GM12878 (cell line): Measurements from ENCODE around the gene TBCK.
"Not testable (repeated sequence)": the region's sequence is repeated elsewhere in the genome, so short reads cannot be mapped to it uniquely, and the experiment has no call there.

Source experiments
- CEBPB ChIP-seq, 2 experiments: fragments of 150-350 bp in 1 of 2; IDR thresholded peaks; 2 replicates each; pipeline ENCODE4 v1.6.1; 2012 to 2014; ENCODE audit warnings: low read depth in 2 of 2, low read length in 2 of 2, borderline replicate concordance in 1 of 2, inconsistent platforms in 1 of 2
- EZH2 ChIP-seq: IDR thresholded peaks from 2 replicates; pipeline ENCODE4 v1.6.1; 2012; ENCODE audit warnings: low read depth, mild to moderate bottlenecking, control low read depth, inconsistent platforms, low read length, borderline replicate concordance; ENCODE audit not compliant: control insufficient read depth
- FOXM1 ChIP-seq: IDR thresholded peaks from 2 replicates; pipeline ENCODE4 v1.6.1; 2012; ENCODE audit warnings: low read depth, mild to moderate bottlenecking, inconsistent platforms, low read length, moderate library complexity
- JUNB ChIP-seq: IDR thresholded peaks from 2 replicates; pipeline ENCODE4 v1.6.1; 2016; ENCODE audit warnings: antibody characterized with exemption, mild to moderate bottlenecking
- POLR2A ChIP-seq: IDR thresholded peaks from 2 replicates; pipeline ENCODE4 v1.6.1; 2011; ENCODE audit warnings: low read depth, mild to moderate bottlenecking, low read length
- POLR2AphosphoS2 ChIP-seq: IDR thresholded peaks from 2 replicates; pipeline ENCODE4 v1.6.1; 2011; ENCODE audit warnings: low read depth, mild to moderate bottlenecking, low read length, improper control_type of control experiment, moderate library complexity
- RAD21 ChIP-seq: IDR thresholded peaks from 2 replicates; pipeline ENCODE4 v1.6.1; 2011; ENCODE audit warnings: mild to moderate bottlenecking, low read depth, low read length, moderate library complexity; ENCODE audit not compliant: insufficient read depth
- TF ChIP-seq, protein P1 (sequence below), 3 experiments: IDR thresholded peaks in 2 of 3; conservative IDR thresholded peaks in 1 of 3; 2 replicates each; pipeline ENCODE4 v1.5.1; 2011; ENCODE audit warnings: low read depth in 3 of 3, low read length in 3 of 3, mild to moderate bottlenecking in 3 of 3, control low read depth in 2 of 3, moderate library complexity in 2 of 3, inconsistent platforms in 1 of 3, mixed read lengths in 1 of 3; ENCODE audit not compliant: control insufficient read depth in 2 of 3, insufficient read depth in 1 of 3; ENCODE audit errors: extremely low read depth in 1 of 3
- TF ChIP-seq, protein P2 (sequence below): IDR thresholded peaks from 2 replicates; pipeline ENCODE4 v1.6.1; 2012; ENCODE audit warnings: mild to moderate bottlenecking, low read depth, low read length
- TF ChIP-seq, protein P3 (sequence below): IDR thresholded peaks from 2 replicates; pipeline ENCODE4 v1.6.1; 2011; ENCODE audit warnings: borderline replicate concordance, low read depth, mild to moderate bottlenecking, moderate library complexity, low read length; ENCODE audit not compliant: insufficient read depth, poor library complexity, severe bottlenecking
- TF ChIP-seq, protein P4 (sequence below): fragments of 450-650 bp; IDR thresholded peaks from 2 replicates; pipeline ENCODE4 v1.6.1; 2016; ENCODE audit warnings: mild to moderate bottlenecking, moderate library complexity, borderline replicate concordance

DNA sequence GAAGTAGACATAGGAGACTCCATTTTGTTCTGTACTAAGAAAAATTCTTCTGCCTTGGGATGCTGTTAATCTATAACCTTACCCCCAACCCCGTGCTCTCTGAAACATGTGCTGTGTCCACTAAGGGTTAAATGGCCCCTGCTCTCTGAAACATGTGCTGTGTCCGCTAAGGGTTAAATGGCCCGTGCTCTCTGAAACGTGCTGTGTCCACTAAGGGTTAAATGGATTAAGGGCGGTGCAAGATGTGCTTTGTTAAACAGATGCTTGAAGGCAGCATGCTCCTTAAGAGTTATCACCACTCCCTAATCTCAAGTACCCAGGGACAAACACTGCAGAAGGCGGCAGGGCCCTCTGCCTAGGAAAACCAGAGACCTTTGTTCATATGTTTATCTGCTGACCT, 5.8 kb upstream of the TBCK start:
- not testable (repeated sequence) for TF ChIP-seq POLR2A; JUNB; POLR2AphosphoS2; FOXM1; EZH2; RAD21; CEBPB (IDR thresholded peaks at IDR 0.05; ENCODE audit: borderline replicate concordance in 1 of 2, low read depth in 2 of 2, low read length in 2 of 2)
- TF ChIP-seq, protein P1, sequence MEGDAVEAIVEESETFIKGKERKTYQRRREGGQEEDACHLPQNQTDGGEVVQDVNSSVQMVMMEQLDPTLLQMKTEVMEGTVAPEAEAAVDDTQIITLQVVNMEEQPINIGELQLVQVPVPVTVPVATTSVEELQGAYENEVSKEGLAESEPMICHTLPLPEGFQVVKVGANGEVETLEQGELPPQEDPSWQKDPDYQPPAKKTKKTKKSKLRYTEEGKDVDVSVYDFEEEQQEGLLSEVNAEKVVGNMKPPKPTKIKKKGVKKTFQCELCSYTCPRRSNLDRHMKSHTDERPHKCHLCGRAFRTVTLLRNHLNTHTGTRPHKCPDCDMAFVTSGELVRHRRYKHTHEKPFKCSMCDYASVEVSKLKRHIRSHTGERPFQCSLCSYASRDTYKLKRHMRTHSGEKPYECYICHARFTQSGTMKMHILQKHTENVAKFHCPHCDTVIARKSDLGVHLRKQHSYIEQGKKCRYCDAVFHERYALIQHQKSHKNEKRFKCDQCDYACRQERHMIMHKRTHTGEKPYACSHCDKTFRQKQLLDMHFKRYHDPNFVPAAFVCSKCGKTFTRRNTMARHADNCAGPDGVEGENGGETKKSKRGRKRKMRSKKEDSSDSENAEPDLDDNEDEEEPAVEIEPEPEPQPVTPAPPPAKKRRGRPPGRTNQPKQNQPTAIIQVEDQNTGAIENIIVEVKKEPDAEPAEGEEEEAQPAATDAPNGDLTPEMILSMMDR (IDR thresholded peaks at IDR 0.05 in 2 of 3, conservative IDR thresholded peaks at IDR 0.05 in 1 of 3; ENCODE audit: control insufficient read depth in 2 of 3, extremely low read depth in 1 of 3, insufficient read depth in 1 of 3, low read depth in 3 of 3, low read length in 3 of 3) = not testable (repeated sequence)
- TF ChIP-seq, protein P2, sequence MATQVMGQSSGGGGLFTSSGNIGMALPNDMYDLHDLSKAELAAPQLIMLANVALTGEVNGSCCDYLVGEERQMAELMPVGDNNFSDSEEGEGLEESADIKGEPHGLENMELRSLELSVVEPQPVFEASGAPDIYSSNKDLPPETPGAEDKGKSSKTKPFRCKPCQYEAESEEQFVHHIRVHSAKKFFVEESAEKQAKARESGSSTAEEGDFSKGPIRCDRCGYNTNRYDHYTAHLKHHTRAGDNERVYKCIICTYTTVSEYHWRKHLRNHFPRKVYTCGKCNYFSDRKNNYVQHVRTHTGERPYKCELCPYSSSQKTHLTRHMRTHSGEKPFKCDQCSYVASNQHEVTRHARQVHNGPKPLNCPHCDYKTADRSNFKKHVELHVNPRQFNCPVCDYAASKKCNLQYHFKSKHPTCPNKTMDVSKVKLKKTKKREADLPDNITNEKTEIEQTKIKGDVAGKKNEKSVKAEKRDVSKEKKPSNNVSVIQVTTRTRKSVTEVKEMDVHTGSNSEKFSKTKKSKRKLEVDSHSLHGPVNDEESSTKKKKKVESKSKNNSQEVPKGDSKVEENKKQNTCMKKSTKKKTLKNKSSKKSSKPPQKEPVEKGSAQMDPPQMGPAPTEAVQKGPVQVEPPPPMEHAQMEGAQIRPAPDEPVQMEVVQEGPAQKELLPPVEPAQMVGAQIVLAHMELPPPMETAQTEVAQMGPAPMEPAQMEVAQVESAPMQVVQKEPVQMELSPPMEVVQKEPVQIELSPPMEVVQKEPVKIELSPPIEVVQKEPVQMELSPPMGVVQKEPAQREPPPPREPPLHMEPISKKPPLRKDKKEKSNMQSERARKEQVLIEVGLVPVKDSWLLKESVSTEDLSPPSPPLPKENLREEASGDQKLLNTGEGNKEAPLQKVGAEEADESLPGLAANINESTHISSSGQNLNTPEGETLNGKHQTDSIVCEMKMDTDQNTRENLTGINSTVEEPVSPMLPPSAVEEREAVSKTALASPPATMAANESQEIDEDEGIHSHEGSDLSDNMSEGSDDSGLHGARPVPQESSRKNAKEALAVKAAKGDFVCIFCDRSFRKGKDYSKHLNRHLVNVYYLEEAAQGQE = not testable (repeated sequence)
- TF ChIP-seq, protein P3, sequence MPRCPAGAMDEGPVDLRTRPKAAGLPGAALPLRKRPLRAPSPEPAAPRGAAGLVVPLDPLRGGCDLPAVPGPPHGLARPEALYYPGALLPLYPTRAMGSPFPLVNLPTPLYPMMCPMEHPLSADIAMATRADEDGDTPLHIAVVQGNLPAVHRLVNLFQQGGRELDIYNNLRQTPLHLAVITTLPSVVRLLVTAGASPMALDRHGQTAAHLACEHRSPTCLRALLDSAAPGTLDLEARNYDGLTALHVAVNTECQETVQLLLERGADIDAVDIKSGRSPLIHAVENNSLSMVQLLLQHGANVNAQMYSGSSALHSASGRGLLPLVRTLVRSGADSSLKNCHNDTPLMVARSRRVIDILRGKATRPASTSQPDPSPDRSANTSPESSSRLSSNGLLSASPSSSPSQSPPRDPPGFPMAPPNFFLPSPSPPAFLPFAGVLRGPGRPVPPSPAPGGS = not testable (repeated sequence)
- TF ChIP-seq, protein P4, sequence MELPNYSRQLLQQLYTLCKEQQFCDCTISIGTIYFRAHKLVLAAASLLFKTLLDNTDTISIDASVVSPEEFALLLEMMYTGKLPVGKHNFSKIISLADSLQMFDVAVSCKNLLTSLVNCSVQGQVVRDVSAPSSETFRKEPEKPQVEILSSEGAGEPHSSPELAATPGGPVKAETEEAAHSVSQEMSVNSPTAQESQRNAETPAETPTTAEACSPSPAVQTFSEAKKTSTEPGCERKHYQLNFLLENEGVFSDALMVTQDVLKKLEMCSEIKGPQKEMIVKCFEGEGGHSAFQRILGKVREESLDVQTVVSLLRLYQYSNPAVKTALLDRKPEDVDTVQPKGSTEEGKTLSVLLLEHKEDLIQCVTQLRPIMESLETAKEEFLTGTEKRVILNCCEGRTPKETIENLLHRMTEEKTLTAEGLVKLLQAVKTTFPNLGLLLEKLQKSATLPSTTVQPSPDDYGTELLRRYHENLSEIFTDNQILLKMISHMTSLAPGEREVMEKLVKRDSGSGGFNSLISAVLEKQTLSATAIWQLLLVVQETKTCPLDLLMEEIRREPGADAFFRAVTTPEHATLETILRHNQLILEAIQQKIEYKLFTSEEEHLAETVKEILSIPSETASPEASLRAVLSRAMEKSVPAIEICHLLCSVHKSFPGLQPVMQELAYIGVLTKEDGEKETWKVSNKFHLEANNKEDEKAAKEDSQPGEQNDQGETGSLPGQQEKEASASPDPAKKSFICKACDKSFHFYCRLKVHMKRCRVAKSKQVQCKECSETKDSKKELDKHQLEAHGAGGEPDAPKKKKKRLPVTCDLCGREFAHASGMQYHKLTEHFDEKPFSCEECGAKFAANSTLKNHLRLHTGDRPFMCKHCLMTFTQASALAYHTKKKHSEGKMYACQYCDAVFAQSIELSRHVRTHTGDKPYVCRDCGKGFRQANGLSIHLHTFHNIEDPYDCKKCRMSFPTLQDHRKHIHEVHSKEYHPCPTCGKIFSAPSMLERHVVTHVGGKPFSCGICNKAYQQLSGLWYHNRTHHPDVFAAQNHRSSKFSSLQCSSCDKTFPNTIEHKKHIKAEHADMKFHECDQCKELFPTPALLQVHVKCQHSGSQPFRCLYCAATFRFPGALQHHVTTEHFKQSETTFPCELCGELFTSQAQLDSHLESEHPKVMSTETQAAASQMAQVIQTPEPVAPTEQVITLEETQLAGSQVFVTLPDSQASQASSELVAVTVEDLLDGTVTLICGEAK = not testable (repeated sequence)
